H7 (cell line): ENCODE measurements around the gene CSTA. TPM values are rescaled to one million over a fixed set of nuclear protein-coding genes. Genes with fewer than 3 reads are reported as not detected.

Experiments used
- DNase-seq: peaks from one replicate; pipeline ENCODE4 v3.0.0; 2012
- H3K27me3 ChIP-seq: 2 replicates; pipeline ENCODE4 v1.6.0; 2011; ENCODE audit warnings: mild to moderate bottlenecking, low read length; ENCODE audit not compliant: control insufficient read depth, insufficient read depth
- H3K36me3 ChIP-seq: replicated peaks from 2 replicates; pipeline ENCODE4 v1.5.1; 2011; ENCODE audit warnings: low read length; ENCODE audit not compliant: control insufficient read depth, insufficient read depth
- H3K4me3 ChIP-seq: 2 replicates; pipeline ENCODE4 v1.5.1; 2011; ENCODE audit warnings: low read depth, mild to moderate bottlenecking, control low read depth, low read length, moderate library complexity; ENCODE audit not compliant: insufficient read depth
- total RNA-seq: library from RNA; depleted of rRNA; stranded (reverse); fragments of >200 nt; shearing (Covaris generic); gene quantifications from 2 replicates; pipeline ENCODE4 v1.2.3, GENCODE V29; 2014; rRNA removed

The CSTA gene, protein sequence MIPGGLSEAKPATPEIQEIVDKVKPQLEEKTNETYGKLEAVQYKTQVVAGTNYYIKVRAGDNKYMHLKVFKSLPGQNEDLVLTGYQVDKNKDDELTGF
- total RNA-seq, result not detected in 2 replicates

DNA sequence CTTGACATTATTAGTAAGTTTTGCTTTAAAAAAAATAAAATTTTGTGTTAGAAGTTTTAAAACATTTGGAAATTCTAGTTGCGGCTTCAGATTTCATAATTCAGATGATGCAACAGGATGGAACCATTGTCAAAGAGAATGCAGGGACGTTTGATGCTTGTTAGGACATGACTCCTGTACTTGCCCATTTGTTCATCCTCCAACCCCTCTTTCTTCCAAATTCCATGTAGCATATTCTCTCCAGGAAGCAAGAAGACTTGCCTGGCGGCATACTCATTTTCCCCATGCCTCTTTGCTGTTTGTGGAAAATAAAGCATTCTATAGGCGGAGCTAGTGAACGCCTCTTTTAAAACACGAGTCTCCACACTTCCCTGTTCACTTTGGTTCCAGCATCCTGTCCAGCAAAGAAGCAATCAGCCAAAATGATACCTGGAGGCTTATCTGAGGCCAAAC lies at the start of gene CSTA:
TSS of gene CSTA (plus strand) at position 378 of the 453 bp plus-strand sequence. CDS start at position 423, 45 bp downstream.
- Histone ChIP-seq H3K4me3 (no peak within 1 kb of the TSS), H3K36me3 (no peaks in the 10 kb centered on the region), H3K27me3 (no peaks in the 10 kb centered on the region)
- DNase-seq, result no peak

DNA sequence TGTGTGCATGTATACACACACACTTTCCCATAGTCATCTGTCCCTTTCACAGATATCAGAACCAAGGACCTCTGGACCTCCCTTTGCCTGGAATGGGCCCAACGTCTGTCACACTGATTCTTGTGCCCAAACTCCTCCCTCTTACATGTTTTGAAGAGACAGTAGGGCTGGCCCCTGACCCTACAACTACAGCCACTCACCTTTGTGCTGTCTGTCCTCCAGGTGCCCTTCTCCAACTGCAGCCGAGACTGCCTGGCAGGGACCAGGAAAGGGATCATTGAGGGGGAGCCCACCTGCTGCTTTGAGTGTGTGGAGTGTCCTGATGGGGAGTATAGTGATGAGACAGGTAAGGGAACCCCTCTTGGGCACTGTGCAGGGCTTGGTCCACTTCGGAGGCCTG lies 43.2 kb upstream of the CSTA start:
- H3K27me3 ChIP-seq, result no peaks in the 10 kb centered on the region
- no peak overlapping the region for H3K4me3 ChIP-seq
- H3K36me3 ChIP-seq, result no peaks in the 10 kb centered on the region
- no peak for DNase-seq

DNA sequence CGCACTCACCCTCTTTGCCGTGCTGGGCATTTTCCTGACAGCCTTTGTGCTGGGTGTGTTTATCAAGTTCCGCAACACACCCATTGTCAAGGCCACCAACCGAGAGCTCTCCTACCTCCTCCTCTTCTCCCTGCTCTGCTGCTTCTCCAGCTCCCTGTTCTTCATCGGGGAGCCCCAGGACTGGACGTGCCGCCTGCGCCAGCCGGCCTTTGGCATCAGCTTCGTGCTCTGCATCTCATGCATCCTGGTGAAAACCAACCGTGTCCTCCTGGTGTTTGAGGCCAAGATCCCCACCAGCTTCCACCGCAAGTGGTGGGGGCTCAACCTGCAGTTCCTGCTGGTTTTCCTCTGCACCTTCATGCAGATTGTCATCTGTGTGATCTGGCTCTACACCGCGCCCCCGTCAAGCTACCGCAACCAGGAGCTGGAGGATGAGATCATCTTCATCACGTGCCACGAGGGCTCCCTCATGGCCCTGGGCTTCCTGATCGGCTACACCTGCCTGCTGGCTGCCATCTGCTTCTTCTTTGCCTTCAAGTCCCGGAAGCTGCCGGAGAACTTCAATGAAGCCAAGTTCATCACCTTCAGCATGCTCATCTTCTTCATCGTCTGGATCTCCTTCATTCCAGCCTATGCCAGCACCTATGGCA lies 41.1 kb upstream of the CSTA start:
- H3K4me3 ChIP-seq, result no peak overlapping the region
- H3K36me3 ChIP-seq, result no peaks in the 10 kb centered on the region
- no peak for DNase-seq
- no peaks in the 10 kb centered on the region for H3K27me3 ChIP-seq

DNA sequence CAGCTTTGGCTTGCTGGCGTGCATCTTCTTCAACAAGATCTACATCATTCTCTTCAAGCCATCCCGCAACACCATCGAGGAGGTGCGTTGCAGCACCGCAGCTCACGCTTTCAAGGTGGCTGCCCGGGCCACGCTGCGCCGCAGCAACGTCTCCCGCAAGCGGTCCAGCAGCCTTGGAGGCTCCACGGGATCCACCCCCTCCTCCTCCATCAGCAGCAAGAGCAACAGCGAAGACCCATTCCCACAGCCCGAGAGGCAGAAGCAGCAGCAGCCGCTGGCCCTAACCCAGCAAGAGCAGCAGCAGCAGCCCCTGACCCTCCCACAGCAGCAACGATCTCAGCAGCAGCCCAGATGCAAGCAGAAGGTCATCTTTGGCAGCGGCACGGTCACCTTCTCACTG lies 40.6 kb upstream of the CSTA start:
- H3K36me3 ChIP-seq, result no peaks in the 10 kb centered on the region
- DNase-seq, result no peak
- H3K4me3 ChIP-seq, result no peak overlapping the region
- H3K27me3 ChIP-seq, result no peaks in the 10 kb centered on the region

DNA sequence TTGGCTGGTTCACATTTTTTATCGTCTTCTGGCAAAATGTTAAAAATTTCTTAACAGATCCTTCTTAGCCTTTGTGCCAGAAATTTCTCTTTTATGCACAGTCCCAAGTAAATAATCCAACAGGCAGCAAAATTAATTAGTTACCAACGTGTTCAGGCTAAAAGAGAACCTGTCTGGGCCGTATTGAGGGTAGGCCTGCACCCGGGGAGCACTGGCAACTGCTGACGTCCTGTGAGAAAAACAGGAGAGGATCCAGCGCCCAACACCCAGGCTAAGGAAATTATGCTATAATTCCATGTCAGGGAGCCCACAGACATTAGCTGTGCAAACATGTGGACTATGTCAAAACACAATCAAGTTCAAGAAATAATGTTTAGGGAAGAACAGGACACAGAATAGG lies 30.7 kb upstream of the CSTA start:
- Histone ChIP-seq H3K27me3 (no peaks in the 10 kb centered on the region), H3K4me3 (no peak overlapping the region), H3K36me3 (no peaks in the 10 kb centered on the region)
- no peak for DNase-seq

DNA sequence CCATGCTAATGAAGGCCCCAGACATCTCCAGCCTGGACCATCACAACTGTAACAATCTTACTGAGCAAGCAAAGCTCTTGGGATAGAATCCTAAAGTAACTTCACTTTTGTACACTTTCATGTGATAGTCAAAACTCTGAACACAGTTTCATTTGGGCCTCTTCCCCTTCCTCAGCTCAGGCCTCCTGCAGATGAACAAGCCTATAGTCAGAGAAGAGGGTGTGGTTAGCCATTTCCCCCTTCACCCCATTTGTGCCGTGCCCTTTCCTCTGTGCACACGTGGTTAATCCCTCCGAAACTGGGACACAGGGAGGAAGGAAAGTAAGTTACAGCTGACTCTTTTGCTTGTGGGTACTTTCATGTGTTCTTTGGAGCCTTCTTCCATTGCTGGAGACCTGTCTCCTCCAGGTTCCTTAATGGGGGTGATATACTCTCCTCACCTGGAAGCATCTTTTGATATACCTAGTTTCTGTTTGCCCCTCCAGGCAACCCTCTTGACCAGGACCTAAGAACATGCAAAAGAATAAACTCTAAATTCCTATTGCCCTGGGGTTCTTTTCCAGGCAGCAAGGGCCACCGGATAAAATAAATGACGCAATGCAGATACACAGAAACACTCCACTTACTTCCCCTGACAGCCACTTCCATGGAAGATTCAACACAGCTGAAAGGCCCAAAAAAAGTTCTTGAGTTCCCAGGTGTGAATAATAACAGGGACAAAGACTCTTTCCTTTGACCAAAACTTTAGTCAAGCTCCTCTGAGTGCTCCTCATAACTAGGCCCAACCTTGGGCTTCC lies 29.6 kb upstream of the CSTA start:
- Histone ChIP-seq H3K27me3 (no peaks in the 10 kb centered on the region), H3K36me3 (no peaks in the 10 kb centered on the region), H3K4me3 (no peak overlapping the region)
- DNase-seq, result no peak

DNA sequence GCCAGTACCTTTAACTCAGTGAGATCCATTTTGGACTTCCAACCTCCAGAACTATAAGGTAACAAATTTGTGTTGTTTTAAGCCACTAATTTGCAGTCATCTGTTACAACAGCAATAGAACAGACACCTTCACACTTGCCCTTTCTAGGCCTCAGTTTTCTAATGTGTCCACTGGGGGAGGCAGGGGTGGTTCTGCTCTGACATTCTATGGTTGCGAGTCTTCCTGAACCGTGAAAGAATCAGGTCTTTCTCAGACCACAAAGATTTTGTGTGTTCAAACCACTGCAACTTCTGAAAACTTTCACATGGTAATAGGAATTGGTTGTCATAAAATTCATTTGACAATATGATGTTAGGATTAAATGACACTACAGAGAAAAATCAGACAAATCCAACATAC lies 26.8 kb upstream of the CSTA start:
- no peaks in the 10 kb centered on the region for H3K36me3 ChIP-seq
- H3K4me3 ChIP-seq, result no peak overlapping the region
- DNase-seq, result no peak
- no peaks in the 10 kb centered on the region for H3K27me3 ChIP-seq

DNA sequence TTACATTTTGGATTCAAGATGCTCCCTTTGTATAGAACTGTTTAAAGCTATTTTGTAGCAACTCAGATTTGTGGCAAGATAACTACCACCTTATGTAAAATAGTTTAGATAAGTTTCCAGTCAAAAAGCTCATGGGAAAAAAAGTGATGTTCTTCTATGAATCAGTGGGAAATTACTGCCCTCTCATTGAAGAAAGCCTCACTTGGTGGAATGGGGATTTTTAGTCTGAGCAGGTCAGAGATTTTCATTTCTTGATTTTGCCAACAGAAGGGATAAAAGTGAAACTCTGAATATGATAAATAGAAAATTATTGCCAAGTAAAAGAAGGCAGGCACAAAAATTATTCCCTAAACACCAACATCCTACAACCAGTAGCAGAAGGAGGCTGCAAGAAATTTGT lies 25.8 kb upstream of the CSTA start:
- no peaks in the 10 kb centered on the region for H3K36me3 ChIP-seq
- no peak for DNase-seq
- H3K4me3 ChIP-seq, result no peak overlapping the region
- no peaks in the 10 kb centered on the region for H3K27me3 ChIP-seq

DNA sequence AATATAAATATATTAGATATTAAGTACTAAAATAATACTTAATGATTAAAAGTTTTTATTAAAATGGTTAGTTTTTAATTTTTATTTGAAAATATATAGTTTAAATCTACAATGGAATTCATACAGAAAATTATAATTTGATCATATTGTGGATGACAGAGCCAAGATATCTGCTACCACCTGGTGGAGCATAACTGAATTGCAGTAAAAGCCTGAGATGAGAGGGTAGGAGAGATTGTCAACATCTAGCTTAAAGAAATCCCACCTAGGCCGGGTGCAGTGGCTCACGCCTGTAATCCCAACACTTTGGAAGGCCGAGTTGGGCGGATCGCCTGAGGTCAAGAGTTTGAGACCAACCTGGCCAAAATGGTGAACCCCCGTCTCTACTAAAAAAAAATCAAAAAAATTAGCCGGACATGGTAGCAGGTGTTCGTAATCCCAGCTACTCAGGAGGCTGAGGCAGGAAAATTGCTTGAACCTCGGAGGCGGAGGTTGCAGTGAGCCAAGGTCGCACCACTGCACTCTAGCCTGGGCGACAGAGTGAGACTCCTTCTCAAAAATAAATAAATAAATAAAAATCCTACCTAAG lies 25.1 kb upstream of the CSTA start:
- DNase-seq, result peak; percentile 69
- no peaks in the 10 kb centered on the region for H3K27me3 ChIP-seq

DNA sequence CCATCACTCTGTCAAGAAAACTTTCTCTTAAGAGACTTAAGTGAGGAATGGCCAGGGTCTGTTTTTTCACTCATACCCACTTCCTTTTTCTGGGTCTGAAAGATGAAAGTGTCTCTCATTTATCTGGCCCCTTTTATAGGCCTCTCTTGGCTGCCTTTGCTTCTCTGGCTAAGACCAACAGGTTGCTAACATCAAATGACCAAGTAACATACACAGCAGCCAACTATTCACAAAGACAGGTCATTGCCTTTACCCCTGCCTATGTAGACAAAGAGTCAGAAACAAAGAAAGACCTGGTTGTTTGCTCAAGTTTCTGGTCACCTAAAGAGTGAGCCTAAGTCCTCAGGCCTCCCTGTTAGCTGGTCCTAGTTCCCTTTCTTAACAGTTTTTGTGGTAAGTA lies 24.0 kb upstream of the CSTA start:
- Histone ChIP-seq H3K4me3 (no peak overlapping the region), H3K27me3 (no peaks in the 10 kb centered on the region), H3K36me3 (no peaks in the 10 kb centered on the region)
- DNase-seq, result no peak

More for the DNA sequence above, 25.1 kb upstream of the CSTA start:
- Histone ChIP-seq H3K36me3 (no peaks in the 10 kb centered on the region), H3K4me3 (no peak overlapping the region)

DNA sequence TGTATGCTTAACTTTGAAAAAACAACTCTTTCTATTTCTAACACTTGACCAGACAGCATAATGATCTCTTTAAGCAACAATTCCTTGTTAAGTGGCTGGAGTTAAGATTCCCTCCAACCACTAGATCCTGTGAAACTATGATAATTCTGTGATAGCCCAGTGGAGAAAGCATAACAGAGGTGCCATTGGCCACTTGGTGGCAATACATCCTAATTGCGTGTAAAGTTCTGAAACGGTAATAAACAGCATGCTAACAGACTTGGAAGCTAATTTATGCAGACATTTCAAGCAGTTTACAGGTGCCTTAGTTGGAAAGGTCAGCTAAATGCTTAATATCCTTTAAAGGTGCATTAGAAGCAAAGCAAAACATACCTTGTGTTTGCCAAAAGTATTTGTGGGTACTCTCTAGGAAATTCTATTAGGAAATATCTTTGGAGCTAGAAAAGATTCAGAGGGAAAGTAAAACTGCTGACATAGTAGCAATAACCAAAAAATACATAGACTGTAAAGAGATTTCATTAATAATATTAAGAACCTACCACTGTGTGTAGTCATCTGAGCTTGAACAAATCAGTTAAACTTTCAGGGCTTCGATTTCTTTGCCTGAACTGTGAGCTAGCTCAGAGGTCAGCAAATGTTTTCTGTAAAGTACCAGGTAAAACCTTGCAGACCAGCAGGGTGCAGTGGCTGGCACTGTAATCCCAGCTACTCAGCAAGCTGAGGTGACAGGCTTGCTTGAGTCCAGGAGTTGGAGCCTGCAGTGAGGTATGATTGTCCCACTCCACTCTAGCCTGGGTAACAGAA lies 19.0 kb upstream of the CSTA start:
- no peaks in the 10 kb centered on the region for H3K36me3 ChIP-seq
- no peaks in the 10 kb centered on the region for H3K27me3 ChIP-seq
- no peak overlapping the region for H3K4me3 ChIP-seq
- no peak for DNase-seq

DNA sequence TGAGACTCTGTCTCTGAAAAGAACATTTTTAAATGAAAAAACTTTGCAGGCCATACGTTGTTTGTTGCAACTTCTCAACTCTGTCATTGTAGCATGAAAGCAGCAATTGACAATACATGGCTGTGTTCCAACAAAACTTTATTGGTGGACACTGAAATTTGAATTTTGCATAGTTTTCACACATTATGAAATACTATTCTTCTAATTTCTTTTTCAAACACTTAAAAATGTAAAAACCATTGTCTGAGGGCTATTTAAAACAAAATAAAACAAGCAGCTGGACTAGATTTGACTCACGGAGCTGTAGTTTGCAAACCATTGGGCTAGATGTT lies 18.5 kb upstream of the CSTA start:
- no peaks in the 10 kb centered on the region for H3K27me3 ChIP-seq
- H3K4me3 ChIP-seq, result no peak overlapping the region
- no peaks in the 10 kb centered on the region for H3K36me3 ChIP-seq
- no peak for DNase-seq

DNA sequence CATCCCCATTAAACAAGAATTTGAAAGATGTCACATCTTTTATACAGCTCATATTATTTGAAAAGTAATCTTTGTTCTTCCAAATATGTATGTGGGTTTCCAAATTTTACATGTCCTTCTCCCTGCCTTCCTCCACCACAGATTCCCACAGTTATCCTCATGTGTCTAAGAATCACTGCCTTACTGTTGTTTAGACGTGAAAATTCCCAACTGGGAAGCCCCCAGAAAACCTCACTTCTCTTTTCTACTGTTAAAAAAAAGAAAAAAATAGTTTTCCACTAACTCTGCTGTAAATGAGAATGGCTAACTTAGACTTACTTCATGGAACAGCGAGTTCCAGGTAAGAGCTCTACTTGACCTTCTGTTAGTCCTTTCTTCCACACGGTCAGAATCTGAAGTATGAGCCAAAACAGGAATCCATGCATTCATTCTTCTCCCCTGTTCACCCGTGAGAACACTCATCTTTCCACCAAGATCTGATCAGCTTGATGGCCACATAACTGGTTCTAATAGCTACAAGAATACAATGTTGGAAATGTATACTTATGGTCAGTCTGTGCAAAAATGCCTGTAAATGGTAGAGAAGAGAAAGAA lies 17.9 kb upstream of the CSTA start:
- H3K36me3 ChIP-seq, result no peaks in the 10 kb centered on the region
- no peak overlapping the region for H3K4me3 ChIP-seq
- DNase-seq, result no peak
- no peaks in the 10 kb centered on the region for H3K27me3 ChIP-seq

DNA sequence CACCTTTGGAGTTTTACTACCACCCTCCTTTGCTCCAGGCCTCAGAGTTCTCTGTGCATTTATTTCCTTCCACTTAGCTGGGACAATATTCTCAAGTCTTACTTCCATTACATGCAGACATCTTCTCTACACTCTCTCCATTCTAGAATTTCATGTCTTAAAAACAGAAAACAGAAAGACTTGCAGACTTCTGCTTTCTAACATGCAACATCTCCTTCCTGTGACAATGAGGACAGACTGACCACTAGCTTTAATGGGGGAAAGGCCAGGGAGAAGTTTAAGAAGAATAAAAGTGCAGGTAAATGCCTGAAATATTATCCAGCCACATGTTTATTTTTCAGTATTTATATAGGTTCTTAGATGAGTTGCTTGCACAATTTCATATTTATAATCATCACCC lies 17.1 kb upstream of the CSTA start:
- H3K4me3 ChIP-seq, result no peak overlapping the region
- no peak for DNase-seq
- H3K27me3 ChIP-seq, result no peaks in the 10 kb centered on the region
- no peaks in the 10 kb centered on the region for H3K36me3 ChIP-seq
